Mammary epithelial cell (primary cell): ENCODE data around the gene RFWD3.

Source experiments
- EZH2 ChIP-seq: IDR thresholded peaks from 2 replicates; pipeline ENCODE4 v1.6.1; 2012; ENCODE audit warnings: low read length, inconsistent platforms, borderline replicate concordance
- TF ChIP-seq, protein P1 (sequence below), 2 donors: IDR thresholded peaks in 1 of 2; conservative IDR thresholded peaks in 1 of 2; 2 replicates each; pipeline ENCODE4 v1.5.1; 2011 to 2012; ENCODE audit warnings: inconsistent platforms in 2 of 2, low read length in 2 of 2, mild to moderate bottlenecking in 2 of 2, control low read depth in 1 of 2, low read depth in 1 of 2; ENCODE audit not compliant: insufficient read depth in 1 of 2; ENCODE audit errors: extremely low read depth in 1 of 2

DNA sequence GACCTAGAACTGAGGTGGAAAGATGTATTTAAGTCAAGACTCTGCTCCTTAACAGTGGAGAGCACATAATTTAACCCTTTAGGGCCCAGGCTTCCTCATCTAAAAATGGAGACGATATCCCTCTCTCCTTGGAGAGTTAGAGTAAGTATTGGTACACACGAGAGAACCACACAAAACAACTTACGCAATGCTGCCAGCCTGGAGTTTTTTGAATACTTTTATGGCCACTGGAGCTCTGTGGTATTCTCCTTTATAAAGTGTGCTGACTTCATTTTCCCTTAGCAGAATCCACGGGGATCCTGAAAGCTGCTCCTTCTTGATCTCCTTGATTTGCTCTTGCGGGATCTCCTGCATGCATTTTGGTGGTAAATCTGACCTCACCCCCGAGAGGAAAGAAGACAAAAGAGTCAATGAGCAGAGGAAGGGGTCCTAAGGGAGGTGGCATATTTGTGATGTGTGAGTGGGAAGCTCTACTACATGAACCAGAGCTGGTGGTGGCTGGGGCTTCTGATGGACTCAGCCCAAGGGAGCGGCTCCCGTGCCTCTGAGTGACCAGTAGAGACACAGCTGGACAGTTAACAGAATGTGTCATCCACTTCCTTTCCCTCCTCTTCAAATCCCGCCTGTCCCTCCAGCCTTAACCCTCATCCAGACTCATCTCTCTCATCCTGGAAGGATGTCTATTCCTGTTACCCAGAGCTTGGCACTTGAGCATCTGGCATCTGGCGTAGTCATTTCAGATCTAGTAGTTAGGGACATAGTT, 24.6 kb upstream of the RFWD3 start:
- TF ChIP-seq, protein P1, sequence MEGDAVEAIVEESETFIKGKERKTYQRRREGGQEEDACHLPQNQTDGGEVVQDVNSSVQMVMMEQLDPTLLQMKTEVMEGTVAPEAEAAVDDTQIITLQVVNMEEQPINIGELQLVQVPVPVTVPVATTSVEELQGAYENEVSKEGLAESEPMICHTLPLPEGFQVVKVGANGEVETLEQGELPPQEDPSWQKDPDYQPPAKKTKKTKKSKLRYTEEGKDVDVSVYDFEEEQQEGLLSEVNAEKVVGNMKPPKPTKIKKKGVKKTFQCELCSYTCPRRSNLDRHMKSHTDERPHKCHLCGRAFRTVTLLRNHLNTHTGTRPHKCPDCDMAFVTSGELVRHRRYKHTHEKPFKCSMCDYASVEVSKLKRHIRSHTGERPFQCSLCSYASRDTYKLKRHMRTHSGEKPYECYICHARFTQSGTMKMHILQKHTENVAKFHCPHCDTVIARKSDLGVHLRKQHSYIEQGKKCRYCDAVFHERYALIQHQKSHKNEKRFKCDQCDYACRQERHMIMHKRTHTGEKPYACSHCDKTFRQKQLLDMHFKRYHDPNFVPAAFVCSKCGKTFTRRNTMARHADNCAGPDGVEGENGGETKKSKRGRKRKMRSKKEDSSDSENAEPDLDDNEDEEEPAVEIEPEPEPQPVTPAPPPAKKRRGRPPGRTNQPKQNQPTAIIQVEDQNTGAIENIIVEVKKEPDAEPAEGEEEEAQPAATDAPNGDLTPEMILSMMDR (conservative IDR thresholded peaks at IDR 0.05 in 1 of 2, IDR thresholded peaks at IDR 0.05 in 1 of 2; ENCODE audit: extremely low read depth in 1 of 2, insufficient read depth in 1 of 2, low read depth in 1 of 2, low read length in 2 of 2), result no peak
- TF ChIP-seq EZH2, result no peak
